ENCODE measurements around the gene C11orf98. TPM values are rescaled to one million over a fixed set of nuclear protein-coding genes. Genes with fewer than 3 reads are reported as not detected.

Gene C11orf98
- 10 to 100 TPM; 16.8 to 42.0 (median 30.6) TPM for total RNA-seq

DNA sequence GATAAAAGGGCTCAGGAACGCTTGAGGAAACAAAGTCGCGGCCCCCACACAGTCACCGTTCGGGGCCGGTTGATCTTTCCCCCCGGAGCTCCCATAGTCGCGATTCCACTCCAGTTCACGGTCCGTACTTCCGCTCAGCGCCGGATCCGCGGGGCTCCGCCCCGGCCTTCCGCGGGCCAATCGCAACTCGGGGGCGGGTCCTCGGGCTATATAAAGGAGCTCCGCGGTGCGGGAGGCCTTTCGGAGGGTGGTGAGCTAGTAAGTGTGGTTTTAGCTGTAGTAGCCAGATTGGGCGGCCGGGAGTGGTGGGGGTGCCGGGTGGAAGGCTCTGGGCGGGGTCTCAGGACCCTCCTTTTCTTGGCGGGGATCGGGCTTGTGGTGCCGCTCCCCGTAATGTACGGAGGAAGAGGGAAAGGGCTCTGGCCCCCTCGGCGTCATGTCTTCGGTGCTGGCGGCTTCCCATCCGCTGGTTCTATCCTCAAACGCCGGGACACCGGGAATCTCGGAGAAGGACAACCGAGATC lies at the start of gene C11orf98, which contains the start of gene CSKMT:
TSS of gene C11orf98 (minus strand) at position 136 of the 524 bp plus-strand sequence. CDS start at position 95, 41 bp downstream.
TSS of gene CSKMT (plus strand) at position 238 of the 524 bp plus-strand sequence. CDS start 568 bp downstream, outside the sequence.
- Histone ChIP-seq H3K9me3 (no peaks in the 10 kb centered on the region), H3K27me3 (no peaks in the 10 kb centered on the region), H3K36me3 (peaks cover 3 to 24% (median 13%) of the 10 kb centered on the region in 4 donors), H3K4me3 (peak within 1 kb of the TSS; percentile 48 to 95 (median 72)), H3K27ac (peak within 1 kb of the TSS; percentile 77 to 97 (median 90)), H3K4me1 (peaks cover 22 to 38% (median 29%) of the 10 kb centered on the region in 4 donors)
- peak; percentile 98 to 99 for ATAC-seq (ENCODE audit: low FRiP score in 2 of 2)
- TF ChIP-seq POLR2A (IDR thresholded peaks at IDR 0.05), result peak in 3 of 4 donors; percentile 91 to 99 (median 98)
- TF ChIP-seq, protein P1, sequence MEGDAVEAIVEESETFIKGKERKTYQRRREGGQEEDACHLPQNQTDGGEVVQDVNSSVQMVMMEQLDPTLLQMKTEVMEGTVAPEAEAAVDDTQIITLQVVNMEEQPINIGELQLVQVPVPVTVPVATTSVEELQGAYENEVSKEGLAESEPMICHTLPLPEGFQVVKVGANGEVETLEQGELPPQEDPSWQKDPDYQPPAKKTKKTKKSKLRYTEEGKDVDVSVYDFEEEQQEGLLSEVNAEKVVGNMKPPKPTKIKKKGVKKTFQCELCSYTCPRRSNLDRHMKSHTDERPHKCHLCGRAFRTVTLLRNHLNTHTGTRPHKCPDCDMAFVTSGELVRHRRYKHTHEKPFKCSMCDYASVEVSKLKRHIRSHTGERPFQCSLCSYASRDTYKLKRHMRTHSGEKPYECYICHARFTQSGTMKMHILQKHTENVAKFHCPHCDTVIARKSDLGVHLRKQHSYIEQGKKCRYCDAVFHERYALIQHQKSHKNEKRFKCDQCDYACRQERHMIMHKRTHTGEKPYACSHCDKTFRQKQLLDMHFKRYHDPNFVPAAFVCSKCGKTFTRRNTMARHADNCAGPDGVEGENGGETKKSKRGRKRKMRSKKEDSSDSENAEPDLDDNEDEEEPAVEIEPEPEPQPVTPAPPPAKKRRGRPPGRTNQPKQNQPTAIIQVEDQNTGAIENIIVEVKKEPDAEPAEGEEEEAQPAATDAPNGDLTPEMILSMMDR (IDR thresholded peaks at IDR 0.05), result peak in 1 of 6 experiments; percentile 11
- peak; percentile 96 to 100 for TF ChIP-seq POLR2AphosphoS5 (IDR thresholded peaks at IDR 0.05)
- no peak for TF ChIP-seq EP300 (IDR thresholded peaks at IDR 0.05)
- peak; percentile 93 to 98 for DNase-seq
- 0 to 4% methylated on average over 10 to 47 of the region's 47 CpGs for WGBS, 2 donors

DNA sequence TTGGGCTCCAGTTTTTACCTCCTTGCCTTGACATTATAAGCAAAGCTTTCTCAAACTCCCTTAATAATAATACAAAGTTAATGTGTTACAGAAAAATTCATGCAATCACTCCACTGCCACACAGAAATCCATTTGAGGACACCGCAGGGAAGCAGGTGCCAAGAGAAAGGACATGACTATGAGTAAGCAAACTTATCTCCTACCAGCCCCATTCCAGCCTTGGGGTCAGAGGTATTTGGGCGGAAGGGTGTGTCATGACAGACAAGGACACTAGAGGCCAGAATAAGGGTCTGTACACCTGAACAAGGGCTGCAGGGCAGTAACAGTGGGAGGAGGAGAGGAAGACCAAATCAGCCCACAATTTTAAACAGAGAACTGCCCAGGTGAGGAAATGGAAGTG lies 48.3 kb upstream of the C11orf98 start:
- Histone ChIP-seq H3K36me3 (peaks cover 43 to 79% (median 71%) of the 10 kb centered on the region in 4 donors), H3K9me3 (no peaks in the 10 kb centered on the region), H3K27me3 (no peaks in the 10 kb centered on the region), H3K4me1 (peaks cover 15 to 49% (median 25%) of the 10 kb centered on the region in 4 donors), H3K4me3 (no peak overlapping the region), H3K27ac (peak overlapping the region; percentile 6 to 70 (median 51))
- DNase-seq (peak in 1 of 2 donors; percentile 66), ATAC-seq (ENCODE audit: low FRiP score in 2 of 2) (peak in 1 of 2 donors; percentile 59)
- WGBS, 2 donors, result 64 to 76% methylated on average over 2 of the region's 2 CpGs
- TF ChIP-seq POLR2AphosphoS5 (IDR thresholded peaks at IDR 0.05) (peak in 1 of 2 donors; percentile 15), EP300 (IDR thresholded peaks at IDR 0.05) (no peak)

DNA sequence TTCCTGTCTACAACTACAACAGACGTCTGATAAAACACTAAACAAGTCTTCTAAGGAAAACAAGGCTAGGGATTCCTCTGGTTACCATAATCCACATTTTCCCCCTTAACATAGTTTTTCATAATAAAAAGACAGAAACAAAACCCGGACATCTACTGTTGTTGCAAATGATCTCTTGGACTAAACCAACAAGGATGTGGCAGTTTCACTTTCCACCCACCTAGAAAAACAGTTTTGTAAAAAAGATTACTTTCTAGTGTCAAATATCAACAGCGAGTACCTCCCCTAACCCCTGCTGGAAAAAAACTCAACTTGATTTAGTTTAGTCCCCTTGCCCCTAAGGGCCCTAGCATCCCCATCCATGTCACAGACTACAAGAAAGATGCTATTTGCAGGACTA lies 47.9 kb upstream of the C11orf98 start:
- Histone ChIP-seq H3K27me3 (no peaks in the 10 kb centered on the region), H3K4me3 (no peak overlapping the region), H3K27ac (peak overlapping the region; percentile 6 to 70 (median 34)), H3K36me3 (peaks cover 38 to 74% (median 66%) of the 10 kb centered on the region in 4 donors), H3K9me3 (no peaks in the 10 kb centered on the region), H3K4me1 (peaks cover 19 to 52% (median 29%) of the 10 kb centered on the region in 4 donors)
- no peak for ATAC-seq (ENCODE audit: low FRiP score in 2 of 2)
- TF ChIP-seq POLR2A (IDR thresholded peaks at IDR 0.05), result no peak
- no peak for TF ChIP-seq EP300 (IDR thresholded peaks at IDR 0.05)
- no peak for TF ChIP-seq POLR2AphosphoS5 (IDR thresholded peaks at IDR 0.05)
- TF ChIP-seq, protein P1 (IDR thresholded peaks at IDR 0.05), result no peak
- WGBS, 2 donors, result 65 to 67% methylated on average over 3 of the region's 3 CpGs
- DNase-seq, result no peak

DNA sequence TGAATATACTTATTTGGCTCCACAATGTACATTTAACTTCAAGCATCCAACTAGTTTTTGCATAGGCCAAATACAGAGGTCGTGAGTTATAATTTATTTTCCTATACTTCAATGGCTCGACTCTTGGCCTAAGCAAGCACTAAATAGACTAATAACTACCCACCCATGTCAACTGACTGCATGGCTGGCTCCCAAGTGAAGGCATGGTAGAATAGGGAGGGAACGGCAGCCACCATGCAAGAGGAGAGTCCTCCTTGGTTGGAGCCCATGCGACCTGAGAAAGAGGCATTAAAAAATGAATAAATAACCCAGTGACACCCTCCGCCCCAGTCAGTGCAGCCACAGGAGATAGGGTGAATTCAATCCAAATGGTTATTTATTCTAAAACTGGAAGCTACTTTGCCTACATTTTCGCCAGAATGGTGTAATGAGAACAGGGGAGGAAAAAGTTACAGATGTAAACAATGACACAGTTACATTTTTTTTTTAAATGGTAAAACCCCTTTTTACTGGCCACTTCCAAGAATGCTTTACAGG lies 47.3 kb upstream of the C11orf98 start:
- no peaks in the 10 kb centered on the region for H3K27me3 ChIP-seq
- no peak for TF ChIP-seq EP300 (IDR thresholded peaks at IDR 0.05)
- TF ChIP-seq POLR2A (IDR thresholded peaks at IDR 0.05), result no peak
- TF ChIP-seq, protein P1 (IDR thresholded peaks at IDR 0.05), result no peak
- no peak for TF ChIP-seq POLR2AphosphoS5 (IDR thresholded peaks at IDR 0.05)
- WGBS, 2 donors, result 88 to 89% methylated on average over 6 of the region's 6 CpGs
- DNase-seq (no peak), ATAC-seq (ENCODE audit: low FRiP score in 2 of 2) (no peak)
- peak overlapping the region in 2 of 4 donors; percentile 39 to 70 for H3K27ac ChIP-seq
- peaks cover 19 to 52% (median 31%) of the 10 kb centered on the region in 4 donors for H3K4me1 ChIP-seq
- H3K9me3 ChIP-seq, result no peaks in the 10 kb centered on the region
- H3K4me3 ChIP-seq, result no peak overlapping the region
- peaks cover 33 to 69% (median 61%) of the 10 kb centered on the region in 4 donors for H3K36me3 ChIP-seq

DNA sequence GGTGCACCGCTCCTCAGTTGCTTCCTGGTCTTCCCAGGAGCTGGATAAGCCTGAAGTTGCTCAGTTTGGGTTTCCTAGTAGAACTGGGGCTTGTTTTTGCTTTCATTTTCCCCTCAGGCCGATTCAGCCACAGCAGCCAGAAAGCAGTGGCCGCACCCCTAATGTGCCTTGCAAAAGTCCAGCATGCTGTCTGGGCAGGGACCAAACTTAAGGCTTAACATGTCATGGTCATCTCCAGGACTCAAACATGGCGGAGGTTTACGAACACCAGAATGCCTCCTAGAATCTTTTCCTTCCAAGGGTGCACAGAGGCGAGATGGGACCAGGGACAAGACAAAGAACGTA lies 45.0 kb upstream of the C11orf98 start:
- Histone ChIP-seq H3K9me3 (no peaks in the 10 kb centered on the region), H3K36me3 (peaks cover 11 to 45% (median 37%) of the 10 kb centered on the region in 4 donors), H3K4me3 (peak overlapping the region; percentile 44 to 66 (median 54)), H3K27ac (peak overlapping the region; percentile 93 to 98 (median 95)), H3K27me3 (no peaks in the 10 kb centered on the region), H3K4me1 (peaks cover 36 to 65% (median 47%) of the 10 kb centered on the region in 4 donors)
- TF ChIP-seq EP300 (IDR thresholded peaks at IDR 0.05), result no peak
- no peak for TF ChIP-seq POLR2AphosphoS5 (IDR thresholded peaks at IDR 0.05)
- TF ChIP-seq, protein P1 (IDR thresholded peaks at IDR 0.05), result no peak
- TF ChIP-seq POLR2A (IDR thresholded peaks at IDR 0.05), result no peak
- ATAC-seq (ENCODE audit: low FRiP score in 2 of 2) (peak in 1 of 2 donors; percentile 1), DNase-seq (no peak)
- WGBS, 2 donors, result 62 to 66% methylated on average over 7 of the region's 7 CpGs
